Measurements from ENCODE around the gene RBFOX1. TPM values are rescaled to one million over a fixed set of nuclear protein-coding genes. Genes with fewer than 3 reads are reported as not detected.

Gene RBFOX1
- total RNA-seq, 1 donor from 2014 or later = not detected

GRCh38 chr16:7508656-7509055 is 176.0 kb downstream of the RBFOX1 start:
- no peak for DNase-seq (ENCODE audit: low read depth)
- Histone ChIP-seq H3K27me3 (ENCODE audit: control insufficient read depth, insufficient read depth, low read length) (no peaks in the 10 kb centered on the region), H3K36me3 (ENCODE audit: control insufficient read depth, insufficient read depth, low read length) (no peaks in the 10 kb centered on the region), H3K4me3 (ENCODE audit: low read depth, low read length) (no peak overlapping the region)
- no peak for TF ChIP-seq CTCF (IDR thresholded peaks at IDR 0.05; ENCODE audit: insufficient read depth, low read length, poor library complexity, severe bottlenecking)

- Histone ChIP-seq H3K27me3 (ENCODE audit: control insufficient read depth, insufficient read depth, low read length) (no peaks in the 10 kb centered on the region), H3K4me3 (ENCODE audit: low read depth, low read length) (no peak overlapping the region), H3K36me3 (ENCODE audit: control insufficient read depth, insufficient read depth, low read length) (no peaks in the 10 kb centered on the region)
- no peak for TF ChIP-seq CTCF (IDR thresholded peaks at IDR 0.05; ENCODE audit: insufficient read depth, low read length, poor library complexity, severe bottlenecking)
- DNase-seq (ENCODE audit: low read depth) = no peak
Observed at GRCh38 chr16:7509963-7510601, 177.4 kb downstream of the RBFOX1 start.

GRCh38 chr16:7511549-7512260 is 179.1 kb downstream of the RBFOX1 start:
- no peaks in the 10 kb centered on the region for H3K27me3 ChIP-seq (ENCODE audit: control insufficient read depth, insufficient read depth, low read length)
- DNase-seq (ENCODE audit: low read depth) = no peak
- H3K36me3 ChIP-seq (ENCODE audit: control insufficient read depth, insufficient read depth, low read length) = no peaks in the 10 kb centered on the region
- no peak for TF ChIP-seq CTCF (IDR thresholded peaks at IDR 0.05; ENCODE audit: insufficient read depth, low read length, poor library complexity, severe bottlenecking)
- no peak overlapping the region for H3K4me3 ChIP-seq (ENCODE audit: low read depth, low read length)

GRCh38 chr16:7512503-7512902 is 179.9 kb downstream of the RBFOX1 start:
- no peaks in the 10 kb centered on the region for H3K36me3 ChIP-seq (ENCODE audit: control insufficient read depth, insufficient read depth, low read length)
- TF ChIP-seq CTCF (IDR thresholded peaks at IDR 0.05; ENCODE audit: insufficient read depth, low read length, poor library complexity, severe bottlenecking) = no peak
- no peak for DNase-seq (ENCODE audit: low read depth)
- H3K27me3 ChIP-seq (ENCODE audit: control insufficient read depth, insufficient read depth, low read length) = no peaks in the 10 kb centered on the region
- no peak overlapping the region for H3K4me3 ChIP-seq (ENCODE audit: low read depth, low read length)

GRCh38 chr16:7513429-7513828 is 180.8 kb downstream of the RBFOX1 start:
- no peak for DNase-seq (ENCODE audit: low read depth)
- Histone ChIP-seq H3K36me3 (ENCODE audit: control insufficient read depth, insufficient read depth, low read length) (no peaks in the 10 kb centered on the region), H3K27me3 (ENCODE audit: control insufficient read depth, insufficient read depth, low read length) (no peaks in the 10 kb centered on the region), H3K4me3 (ENCODE audit: low read depth, low read length) (no peak overlapping the region)
- peak; percentile 11 for TF ChIP-seq CTCF (IDR thresholded peaks at IDR 0.05; ENCODE audit: insufficient read depth, low read length, poor library complexity, severe bottlenecking)
